ENCODE results near the gene DIP2C.

DNA sequence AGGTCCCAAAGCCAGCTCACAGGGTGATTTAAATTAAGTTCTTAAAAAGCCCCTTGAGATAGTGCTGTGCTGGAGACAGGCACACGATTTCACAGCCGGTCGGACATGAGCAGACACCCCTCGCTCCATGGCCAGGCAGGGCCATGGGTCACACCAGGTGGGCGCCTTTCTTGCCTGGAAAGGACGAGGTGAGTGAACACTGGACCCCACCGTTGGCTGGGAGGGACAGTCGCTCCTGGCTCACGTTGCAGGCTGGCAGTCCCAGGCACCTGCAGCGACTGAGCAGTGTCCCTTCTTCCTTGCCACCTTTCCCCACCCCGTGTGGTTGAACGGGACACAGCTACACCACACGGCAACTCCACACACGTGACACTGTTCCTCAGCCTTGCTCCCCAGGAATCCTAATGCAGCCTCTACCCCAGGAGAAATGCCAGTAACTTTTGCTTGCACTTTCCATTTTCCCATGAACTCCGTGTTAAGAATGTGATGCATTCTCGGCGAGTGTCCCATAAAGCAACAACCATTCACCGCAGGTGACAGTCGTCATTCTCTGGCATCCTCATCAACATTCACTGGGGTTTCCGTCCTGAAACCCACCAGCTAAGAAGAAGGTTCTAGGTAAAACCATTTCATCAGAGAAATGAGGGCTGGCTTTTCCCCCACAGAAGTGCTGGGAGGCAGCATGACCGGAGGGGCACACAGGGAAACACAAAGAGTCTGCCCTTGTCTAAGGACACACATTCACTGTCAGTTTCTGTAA is 336.8 kb downstream of the DIP2C start:
- TF ChIP-seq CTCF (IDR thresholded peaks at IDR 0.05) (no peak), POLR2A (IDR thresholded peaks at IDR 0.05) (no peak)
